ENCODE results near the gene FARS2. TPM values are rescaled to one million over a fixed set of nuclear protein-coding genes. Genes with fewer than 3 reads are reported as not detected.

FARS2 gene
- total RNA-seq, 1 experiment from 2014 or later = 25.6 TPM

DNA sequence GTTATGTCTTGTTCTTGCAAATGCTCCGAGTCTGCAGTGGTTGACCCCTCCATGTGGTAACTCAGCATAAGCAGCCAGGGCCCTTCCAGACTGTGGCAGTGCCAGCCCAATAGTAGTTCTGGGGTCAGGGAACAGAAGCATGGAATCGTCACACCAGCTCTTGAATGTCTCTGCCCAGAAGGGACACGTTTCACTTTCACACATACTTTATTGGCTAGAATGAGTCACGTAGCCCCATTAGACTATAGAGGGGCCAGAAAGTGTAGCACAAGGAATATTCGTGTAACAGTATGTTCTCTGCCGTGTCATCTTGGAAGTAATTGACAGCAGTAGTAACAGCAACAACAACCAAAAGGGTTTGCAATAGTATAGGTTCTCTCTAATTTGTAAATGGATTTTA is 254.7 kb downstream of the FARS2 start:
- in situ Hi-C loops (cut with HindIII; ENCODE audit: low pct_unique_long_range_greater_than_20kb, low sequenced_read_pairs) = no loop called here
- DNase-seq (ENCODE audit: low read depth, low spot score) = no peak

DNA sequence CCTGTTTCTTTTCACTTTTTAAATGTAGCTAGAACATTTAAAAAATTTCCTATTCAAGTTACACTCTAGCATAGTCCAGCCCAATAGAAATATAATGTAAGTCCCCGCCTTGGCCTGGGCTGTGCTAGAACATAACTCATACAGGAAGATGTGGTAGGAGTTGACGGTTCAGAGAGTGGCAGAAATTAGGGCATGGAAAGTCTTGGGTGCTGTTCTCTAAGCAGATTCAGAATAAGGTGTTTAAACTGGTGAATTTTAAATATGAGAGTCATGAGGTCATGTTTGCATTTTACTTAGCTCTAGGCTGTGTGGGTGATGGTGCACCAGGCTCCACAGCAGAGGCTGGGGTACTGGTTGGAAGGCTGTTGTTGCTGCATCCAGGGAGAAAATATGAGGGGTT is 256.5 kb downstream of the FARS2 start:
- no peak for DNase-seq (ENCODE audit: low read depth, low spot score)

DNA sequence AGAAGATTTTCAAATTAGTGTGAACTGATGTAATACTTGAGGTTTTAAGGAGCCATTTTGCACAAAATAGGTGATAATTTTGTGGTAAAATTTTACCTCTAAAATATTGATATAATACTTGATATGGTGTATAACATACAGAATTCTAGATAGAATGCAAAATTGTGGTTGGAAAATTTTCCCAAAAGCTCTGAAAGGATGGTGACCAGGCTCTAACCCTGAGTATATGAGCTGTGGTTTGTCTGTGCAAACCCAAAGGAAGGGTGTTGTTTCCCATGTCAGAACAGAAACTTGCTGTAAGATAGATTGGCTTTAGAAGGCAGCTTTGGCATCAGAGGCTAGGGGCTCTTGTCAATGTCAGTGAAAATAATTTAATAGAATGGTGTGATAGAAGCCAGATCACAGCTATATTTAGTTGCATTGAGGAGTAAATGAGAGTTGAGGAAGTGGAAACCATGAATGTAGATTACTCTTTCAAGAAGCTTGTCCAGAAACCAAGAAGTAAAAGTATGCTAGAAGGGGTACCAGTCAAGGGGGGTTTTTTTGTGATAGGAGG is 257.7 kb downstream of the FARS2 start:
- in situ Hi-C loops (cut with HindIII; ENCODE audit: low pct_unique_long_range_greater_than_20kb, low sequenced_read_pairs) = no loop called here
- DNase-seq (ENCODE audit: low read depth, low spot score) = no peak

More for the DNA sequence above, 256.5 kb downstream of the FARS2 start:
- in situ Hi-C loops (cut with HindIII; ENCODE audit: low pct_unique_long_range_greater_than_20kb, low sequenced_read_pairs) = no loop called here

DNA sequence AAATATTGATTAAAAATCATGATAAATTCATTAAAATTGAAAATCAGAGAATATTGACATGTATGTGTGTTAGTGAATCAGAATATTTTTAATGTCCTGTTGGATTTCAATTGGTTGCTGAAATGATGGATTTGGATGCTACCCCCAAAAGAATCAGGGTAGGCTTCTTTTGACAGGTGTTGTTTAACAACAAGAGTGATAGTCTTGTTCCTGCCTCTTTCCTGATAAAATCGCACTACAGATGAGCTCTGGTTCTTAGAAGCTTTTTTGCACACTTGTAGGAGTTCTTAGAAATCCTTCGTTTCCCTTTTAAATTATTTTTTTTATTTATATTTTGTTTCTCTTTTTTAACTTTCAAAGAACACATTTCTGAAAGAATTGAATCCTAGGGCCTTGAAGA is 259.5 kb downstream of the FARS2 start:
- in situ Hi-C loops (cut with HindIII; ENCODE audit: low pct_unique_long_range_greater_than_20kb, low sequenced_read_pairs) = no loop called here
- DNase-seq (ENCODE audit: low read depth, low spot score) = no peak

DNA sequence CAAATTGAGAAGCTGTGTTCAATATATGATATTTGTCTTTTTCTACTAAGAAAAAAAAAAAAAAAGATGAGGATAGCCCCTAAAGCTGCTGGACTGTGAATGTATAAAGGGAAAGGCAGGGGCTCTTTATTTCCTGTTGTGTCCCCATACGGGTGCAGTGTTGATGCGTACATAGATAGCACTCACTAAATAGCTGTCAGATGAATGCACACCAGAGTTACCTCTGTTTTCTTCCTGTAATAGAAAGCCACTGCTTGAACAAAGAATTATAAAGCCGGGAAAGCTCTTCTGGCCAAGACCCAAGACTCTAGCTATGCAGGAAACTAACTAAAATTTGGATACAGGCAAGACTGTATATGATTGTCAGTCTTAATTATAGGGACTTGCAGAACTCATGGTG is 260.0 kb downstream of the FARS2 start:
- in situ Hi-C loops (cut with HindIII; ENCODE audit: low pct_unique_long_range_greater_than_20kb, low sequenced_read_pairs) = no loop called here
- no peak for DNase-seq (ENCODE audit: low read depth, low spot score)

DNA sequence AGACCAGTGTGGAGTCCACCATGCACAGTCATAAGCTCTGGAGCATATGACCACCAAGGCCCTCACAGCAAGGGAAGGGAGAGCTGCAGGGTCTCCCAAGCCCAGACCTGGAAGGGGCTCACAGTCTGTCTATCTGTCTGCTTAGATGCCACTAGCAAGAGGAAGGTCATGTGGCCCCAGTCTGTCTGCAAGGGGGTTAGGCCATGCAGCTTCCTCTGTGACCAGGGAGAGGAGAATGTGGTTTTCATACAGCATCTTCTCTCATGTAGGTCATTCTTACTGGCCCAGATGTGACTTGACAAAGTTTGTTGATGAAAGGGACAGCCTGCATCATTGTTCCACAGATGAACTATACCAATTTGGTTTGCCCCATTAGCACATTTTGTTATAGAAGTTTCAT is 260.8 kb downstream of the FARS2 start:
- in situ Hi-C loops (cut with HindIII; ENCODE audit: low pct_unique_long_range_greater_than_20kb, low sequenced_read_pairs) = no loop called here
- no peak for DNase-seq (ENCODE audit: low read depth, low spot score)

DNA sequence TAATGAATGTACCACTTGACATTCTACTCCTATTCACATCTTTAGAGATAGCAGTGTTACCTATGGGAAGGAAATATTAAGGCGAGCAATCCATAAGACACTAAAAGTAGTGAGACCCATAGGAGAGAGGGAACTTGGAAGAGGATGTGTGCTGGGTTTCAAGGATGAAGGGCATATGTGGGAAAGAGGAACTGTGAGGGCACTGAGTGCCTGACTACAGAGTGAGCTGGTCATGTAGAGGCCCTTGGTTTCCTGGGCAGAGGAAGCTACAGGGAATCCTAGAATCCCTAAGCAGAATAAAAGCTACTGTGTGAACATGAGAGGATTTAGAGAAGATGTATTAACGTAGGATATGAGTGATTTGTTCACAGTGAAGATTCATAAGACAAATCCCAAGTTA is 262.8 kb downstream of the FARS2 start:
- in situ Hi-C loops (cut with HindIII; ENCODE audit: low pct_unique_long_range_greater_than_20kb, low sequenced_read_pairs) = no loop called here
- DNase-seq (ENCODE audit: low read depth, low spot score) = no peak

DNA sequence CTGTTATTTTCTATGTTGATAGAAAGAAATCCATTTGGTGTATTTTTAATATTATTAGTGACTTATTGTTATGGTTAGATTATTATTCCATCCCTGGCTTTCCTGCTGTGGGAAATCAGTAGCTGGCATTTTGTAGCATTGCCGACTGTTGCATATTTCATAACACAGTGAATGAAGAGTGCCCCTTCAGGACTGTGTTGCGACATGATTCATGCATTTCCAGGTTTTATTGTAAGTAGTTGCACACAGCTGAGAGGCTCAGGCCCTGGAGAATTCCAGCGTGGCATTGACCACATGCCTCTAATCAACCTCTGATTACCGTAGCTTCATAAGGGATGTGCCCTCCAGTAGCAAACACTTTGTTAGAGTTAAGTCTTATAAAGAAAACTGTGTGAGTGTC is 263.9 kb downstream of the FARS2 start:
- DNase-seq (ENCODE audit: low read depth, low spot score) = peak; percentile 49
- in situ Hi-C loops (cut with HindIII; ENCODE audit: low pct_unique_long_range_greater_than_20kb, low sequenced_read_pairs) = no loop called here

DNA sequence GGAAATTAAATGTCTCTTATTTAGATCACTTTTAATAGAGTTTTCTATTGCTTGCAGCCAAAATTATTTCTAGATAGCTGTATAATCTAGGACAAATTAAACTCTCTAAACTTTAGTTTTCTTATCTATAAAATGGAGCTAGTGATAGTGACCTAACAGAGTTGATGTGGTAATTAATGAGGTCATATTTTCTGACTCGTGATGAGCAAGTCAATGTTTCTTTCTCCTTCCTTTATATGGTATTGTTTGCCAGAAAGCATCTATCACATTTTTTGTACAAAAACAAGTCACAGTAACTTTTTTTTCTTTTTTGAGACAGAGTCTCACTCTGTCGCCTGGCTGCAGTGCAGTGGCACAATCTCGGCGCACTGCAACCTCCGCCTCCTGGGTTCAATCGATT is 267.7 kb downstream of the FARS2 start:
- no peak for DNase-seq (ENCODE audit: low read depth, low spot score)

DNA sequence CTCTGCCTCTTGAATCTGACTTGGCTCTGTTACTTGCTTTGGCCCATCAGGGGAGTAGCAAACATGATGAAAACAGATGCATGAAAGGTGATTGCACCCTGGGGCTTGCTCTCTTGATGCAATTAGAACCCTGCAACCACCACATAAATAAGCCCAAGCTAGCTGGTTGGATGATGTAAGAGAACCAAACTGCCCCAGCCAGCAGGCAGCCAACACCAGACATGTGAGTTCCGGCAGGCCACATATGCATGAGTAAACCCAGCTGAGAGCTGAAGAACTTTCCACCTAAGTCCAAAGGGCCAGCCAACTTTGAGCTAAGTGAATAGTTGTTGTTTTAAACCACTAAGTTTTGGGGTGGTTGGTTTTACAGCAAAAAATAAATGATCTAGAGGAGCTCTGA is 268.4 kb downstream of the FARS2 start:
- no peak for DNase-seq (ENCODE audit: low read depth, low spot score)
- in situ Hi-C loops (cut with HindIII; ENCODE audit: low pct_unique_long_range_greater_than_20kb, low sequenced_read_pairs) = no loop called here

More for the DNA sequence above, 267.7 kb downstream of the FARS2 start:
- in situ Hi-C loops (cut with HindIII; ENCODE audit: low pct_unique_long_range_greater_than_20kb, low sequenced_read_pairs) = no loop called here

DNA sequence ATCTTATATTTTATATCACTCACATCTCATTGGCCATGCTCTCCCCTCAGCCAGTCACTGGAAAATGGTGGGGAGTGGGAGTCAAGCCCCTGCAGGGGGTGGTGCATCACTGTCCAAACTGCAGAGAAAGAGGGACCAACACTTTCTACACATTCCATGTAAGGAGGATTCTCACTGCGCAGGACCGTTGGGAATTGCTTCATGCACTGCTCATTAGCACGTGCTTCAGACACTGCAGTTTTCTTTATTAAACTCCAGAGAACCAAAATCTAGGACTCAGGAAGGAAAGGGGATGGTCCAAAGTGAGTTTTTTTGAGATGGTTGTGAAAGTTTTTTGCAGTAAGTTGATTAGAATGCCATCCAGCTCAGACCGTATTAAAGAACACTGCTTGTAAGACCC is 269.8 kb downstream of the FARS2 start:
- in situ Hi-C loops (cut with HindIII; ENCODE audit: low pct_unique_long_range_greater_than_20kb, low sequenced_read_pairs) = no loop called here
- no peak for DNase-seq (ENCODE audit: low read depth, low spot score)

DNA sequence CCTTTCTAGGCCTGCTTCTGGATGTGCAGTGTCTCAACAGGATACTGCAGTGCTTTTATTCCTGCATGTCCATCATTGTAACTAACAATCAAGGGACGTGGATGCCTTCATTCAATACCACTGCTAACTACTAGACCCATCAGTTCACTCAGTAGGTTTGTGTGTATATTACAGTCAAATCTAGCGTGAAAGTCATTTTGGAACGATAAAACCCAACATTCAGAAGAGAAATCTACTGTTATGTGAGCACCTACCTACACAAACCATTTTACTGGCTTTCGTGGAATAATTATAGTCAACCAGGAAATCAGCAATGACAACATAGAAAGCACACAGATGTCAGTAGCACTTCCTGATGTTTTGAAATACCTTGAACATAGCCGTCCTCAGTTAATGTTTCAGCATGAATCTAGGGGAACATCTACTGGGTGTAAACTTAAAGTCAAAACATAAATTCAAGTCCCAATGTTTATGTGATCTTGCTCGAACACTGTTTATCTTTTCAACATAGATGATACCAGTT is 270.6 kb downstream of the FARS2 start:
- DNase-seq (ENCODE audit: low read depth, low spot score) = no peak
- in situ Hi-C loops (cut with HindIII; ENCODE audit: low pct_unique_long_range_greater_than_20kb, low sequenced_read_pairs) = no loop called here

DNA sequence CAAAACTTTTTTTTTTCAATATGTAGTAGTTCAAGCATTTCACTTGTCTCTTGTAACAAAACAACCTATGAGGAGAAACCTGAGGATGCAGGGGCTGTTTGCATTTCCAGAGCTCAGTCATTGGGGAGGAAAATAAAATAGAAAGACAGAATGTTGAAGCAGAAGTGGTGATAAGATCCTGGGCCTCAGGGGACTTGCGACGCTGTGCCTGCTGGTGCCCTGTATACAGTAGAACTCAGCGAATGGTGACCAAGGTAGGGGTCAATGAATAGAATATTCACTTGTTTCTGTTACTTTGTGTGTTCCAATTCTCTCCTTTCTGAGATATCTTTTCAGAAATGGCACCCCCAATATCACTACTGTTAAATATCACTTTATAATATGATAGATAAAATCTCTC is 271.6 kb downstream of the FARS2 start:
- in situ Hi-C loops (cut with HindIII; ENCODE audit: low pct_unique_long_range_greater_than_20kb, low sequenced_read_pairs) = no loop called here
- no peak for DNase-seq (ENCODE audit: low read depth, low spot score)

DNA sequence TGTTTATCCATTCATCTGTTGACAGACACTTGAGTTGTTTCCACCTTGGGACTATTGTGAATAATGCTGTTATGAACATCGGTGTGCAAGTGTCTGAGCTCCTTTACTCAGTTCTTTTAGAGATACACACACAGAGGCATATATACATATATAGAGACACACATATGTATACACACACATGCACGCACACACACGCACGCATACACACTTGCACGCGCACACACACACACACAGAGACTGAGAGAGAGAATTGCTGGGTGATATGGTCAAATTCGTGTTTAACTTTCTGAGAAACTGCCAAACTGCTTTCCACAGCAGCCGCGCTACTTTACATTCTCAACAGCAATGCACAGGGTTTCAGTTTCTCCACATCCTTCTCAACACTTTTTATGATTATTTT is 273.3 kb downstream of the FARS2 start:
- DNase-seq (ENCODE audit: low read depth, low spot score) = no peak
- in situ Hi-C loops (cut with HindIII; ENCODE audit: low pct_unique_long_range_greater_than_20kb, low sequenced_read_pairs) = no loop called here

DNA sequence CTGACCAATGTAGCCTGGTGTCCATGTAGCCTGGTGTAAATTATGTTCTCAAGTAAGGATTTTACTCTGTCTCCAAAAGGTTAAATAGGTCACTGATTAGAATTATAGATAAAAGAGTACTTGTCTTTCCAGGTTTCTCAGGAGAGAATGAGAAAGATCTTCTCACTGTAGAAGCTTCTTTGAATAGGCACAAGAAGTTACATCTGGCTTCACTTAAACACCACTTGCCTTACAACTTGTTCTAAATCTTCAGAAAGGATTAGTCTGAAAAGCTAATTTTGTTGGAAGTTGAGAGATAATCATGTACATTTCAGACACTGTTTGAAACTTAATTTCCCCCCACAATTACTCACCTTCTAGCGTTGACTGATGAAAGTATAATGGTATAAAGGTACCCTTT is 275.3 kb downstream of the FARS2 start:
- DNase-seq (ENCODE audit: low read depth, low spot score) = no peak
- in situ Hi-C loops (cut with HindIII; ENCODE audit: low pct_unique_long_range_greater_than_20kb, low sequenced_read_pairs) = no loop called here

DNA sequence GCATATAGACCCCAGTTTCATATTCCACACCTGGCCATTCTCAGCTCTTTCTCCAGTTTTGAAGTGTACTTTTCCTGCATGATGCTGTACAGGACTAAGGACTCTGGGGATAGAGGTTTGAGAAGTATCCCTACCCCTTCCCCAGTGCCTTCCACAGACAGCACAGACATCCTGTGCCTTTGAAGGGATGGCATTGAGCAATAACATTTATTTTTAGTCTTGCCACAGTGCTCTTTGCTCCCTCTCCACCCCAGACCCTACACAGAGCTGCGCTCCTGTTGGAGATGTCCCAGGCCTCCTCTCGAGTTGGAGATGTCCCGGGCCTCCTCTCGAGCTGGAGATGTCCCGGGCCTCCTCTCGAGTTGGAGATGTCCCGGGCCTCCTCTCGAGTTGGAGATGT is 275.8 kb downstream of the FARS2 start:
- in situ Hi-C loops (cut with HindIII; ENCODE audit: low pct_unique_long_range_greater_than_20kb, low sequenced_read_pairs) = no loop called here
- no peak for DNase-seq (ENCODE audit: low read depth, low spot score)

DNA sequence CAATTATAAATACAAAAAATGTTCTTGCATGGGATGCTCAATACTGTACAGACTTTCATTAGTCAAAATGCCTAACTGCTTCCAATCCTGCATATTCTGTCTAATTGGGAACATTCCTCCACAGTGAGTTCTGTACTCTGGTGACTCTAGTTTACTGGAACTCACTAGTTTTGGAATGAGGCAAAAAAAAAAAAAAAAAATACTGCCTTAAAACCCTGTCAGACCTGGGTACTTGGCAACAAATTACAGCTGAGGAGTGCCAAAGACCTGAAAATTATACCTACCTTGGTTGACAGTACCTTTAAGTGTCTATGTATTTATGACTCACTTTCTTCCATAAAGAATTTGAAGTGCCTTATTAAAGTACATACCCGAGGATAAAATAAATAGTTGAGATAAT is 276.7 kb downstream of the FARS2 start:
- in situ Hi-C loops (cut with HindIII; ENCODE audit: low pct_unique_long_range_greater_than_20kb, low sequenced_read_pairs) = no loop called here
- DNase-seq (ENCODE audit: low read depth, low spot score) = no peak

DNA sequence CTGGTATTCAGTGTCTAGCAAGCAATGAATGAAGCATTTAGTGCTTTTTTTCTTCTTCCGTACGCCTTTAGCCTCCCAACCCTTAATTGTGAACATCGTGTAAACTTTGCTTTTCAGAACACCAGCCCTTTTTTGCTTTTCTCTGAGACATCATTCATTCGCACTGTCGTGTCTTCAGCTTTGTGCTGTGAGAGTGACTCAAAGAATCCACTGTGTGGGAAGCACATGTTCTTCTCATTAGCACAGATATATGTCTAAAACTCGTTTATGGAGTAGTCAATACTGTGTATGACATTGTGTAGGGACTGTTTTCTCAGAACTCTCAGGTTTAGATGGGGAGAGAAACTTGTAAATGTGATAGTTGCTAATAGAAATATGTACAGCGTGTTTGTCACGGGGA is 279.1 kb downstream of the FARS2 start:
- DNase-seq (ENCODE audit: low read depth, low spot score) = peak; percentile 71
- in situ Hi-C loops (cut with HindIII; ENCODE audit: low pct_unique_long_range_greater_than_20kb, low sequenced_read_pairs) = no loop called here

DNA sequence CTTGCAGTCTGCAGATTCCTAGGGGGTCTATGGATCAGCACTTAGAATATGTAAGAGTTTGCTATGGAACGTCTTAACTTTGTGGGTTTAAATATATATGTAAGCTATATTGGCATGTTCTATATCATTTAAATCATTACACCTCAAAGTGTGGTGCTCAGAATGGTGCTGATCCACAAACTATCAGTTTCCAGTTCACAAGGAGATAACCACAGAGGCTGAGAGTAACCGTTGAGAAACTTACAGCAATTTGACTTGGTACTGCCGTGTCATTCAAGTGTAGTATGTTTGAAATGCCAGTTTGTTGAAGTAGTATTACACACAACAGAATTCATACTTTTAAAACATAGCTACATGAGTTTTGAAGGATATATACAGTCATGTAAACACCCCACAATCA is 279.7 kb downstream of the FARS2 start:
- no peak for DNase-seq (ENCODE audit: low read depth, low spot score)
- in situ Hi-C loops (cut with HindIII; ENCODE audit: low pct_unique_long_range_greater_than_20kb, low sequenced_read_pairs) = no loop called here
